ENCODE results near the gene MARF1. TPM values are rescaled to one million over a fixed set of nuclear protein-coding genes. Genes with fewer than 3 reads are reported as not detected.

Gene MARF1
- total and polyA plus RNA-seq, 5 donors, result 15.8 to 57.3 (median 50.8) TPM

DNA sequence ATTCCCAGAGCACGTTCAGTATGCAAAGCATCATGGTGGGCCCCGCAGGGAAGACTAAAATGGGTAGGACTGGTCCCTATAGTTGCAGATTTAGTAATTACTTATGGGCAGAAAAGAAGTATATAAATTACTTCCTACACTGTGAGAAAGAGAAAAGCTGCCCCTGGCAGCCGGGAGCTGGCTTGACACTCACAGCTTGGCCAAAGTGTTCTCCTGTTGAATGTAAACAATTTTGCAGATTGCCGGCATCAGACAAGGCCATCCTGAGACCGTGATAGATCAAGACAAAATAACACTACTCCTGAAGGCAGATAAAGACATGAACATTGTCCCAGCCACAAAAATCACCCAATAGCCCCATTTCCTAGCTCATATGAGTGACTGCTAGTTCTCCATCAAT, 98.5 kb downstream of the MARF1 start:
- H3K4me3 ChIP-seq (ENCODE audit: low read length), result no peak overlapping the region
- ATAC-seq (no peak), DNase-seq (no peak)
- 90% methylated on average over 5 of the region's 5 CpGs for WGBS
- intact Hi-C loops (cut with DNase I), result loop anchor here in 1 of 4 donors (10.0 kb wide), 1 partner anchor 80 kb away; no protein-coding TSS in a partner anchor
- no peaks in the 10 kb centered on the region for H3K4me1 ChIP-seq (ENCODE audit: control insufficient read depth, insufficient read depth, low read length)
- no peaks in the 10 kb centered on the region for H3K9me3 ChIP-seq (ENCODE audit: control insufficient read depth, low read length)
- H3K27ac ChIP-seq (ENCODE audit: low read length), result no peak overlapping the region
- no peaks in the 10 kb centered on the region for H3K27me3 ChIP-seq (ENCODE audit: control insufficient read depth, insufficient read depth)

Other genes with a start within 250 kb of the MARF1 start
- gene MPV17L, start 247.4 kb downstream of the MARF1 start, total RNA-seq, result 10 to 100 TPM in 1 of 4 donors, 1 to 10 TPM in 3; 7.2 to 10.3 (median 9.0) TPM
- gene MPV17L, start 247.4 kb downstream of the MARF1 start, polyA plus RNA-seq, result 7.3 TPM
- gene BMERB1, start 208.6 kb downstream of the MARF1 start, total RNA-seq, result 10 to 100 TPM; 54.7 to 74.7 (median 60.8) TPM
- gene BMERB1, start 208.6 kb downstream of the MARF1 start, polyA plus RNA-seq, result 36.9 TPM
- gene NDE1, start 7.1 kb upstream of the MARF1 start, total RNA-seq, result 10 to 100 TPM; 14.9 to 23.9 (median 17.8) TPM
- gene NDE1, start 7.1 kb upstream of the MARF1 start, polyA plus RNA-seq, result 8.6 TPM
- gene MYH11, start 213.9 kb upstream of the MARF1 start, total RNA-seq, result 100 to 1,000 TPM in 2 of 4 donors, 10 to 100 TPM in 2; 70.6 to 420 (median 108) TPM
- 110 TPM for gene MYH11, start 213.9 kb upstream of the MARF1 start, polyA plus RNA-seq
- gene CEP20, start 245.4 kb upstream of the MARF1 start, total RNA-seq, result 10 to 100 TPM; 24.5 to 37.8 (median 26.8) TPM
- 21.5 TPM for gene CEP20, start 245.4 kb upstream of the MARF1 start, polyA plus RNA-seq